DND-41 (cell line): Measurements from ENCODE around the gene TMEM219.

Source experiments
- EZH2 ChIP-seq: IDR thresholded peaks from 3 replicates; pipeline ENCODE4 v1.6.1; 2012; ENCODE audit warnings: borderline replicate concordance, low read depth, mild to moderate bottlenecking, moderate library complexity, low read length, inconsistent platforms; ENCODE audit not compliant: severe bottlenecking
- TF ChIP-seq, protein P1 (sequence below): IDR thresholded peaks from 2 replicates; pipeline ENCODE4 v1.5.1; 2012; ENCODE audit warnings: borderline replicate concordance, low read length, moderate library complexity, mild to moderate bottlenecking; ENCODE audit not compliant: poor library complexity, severe bottlenecking; ENCODE audit errors: extremely low read depth

GRCh38 chr16:29927070-29927905 is 34.6 kb upstream of the TMEM219 start:
- TF ChIP-seq, protein P1, sequence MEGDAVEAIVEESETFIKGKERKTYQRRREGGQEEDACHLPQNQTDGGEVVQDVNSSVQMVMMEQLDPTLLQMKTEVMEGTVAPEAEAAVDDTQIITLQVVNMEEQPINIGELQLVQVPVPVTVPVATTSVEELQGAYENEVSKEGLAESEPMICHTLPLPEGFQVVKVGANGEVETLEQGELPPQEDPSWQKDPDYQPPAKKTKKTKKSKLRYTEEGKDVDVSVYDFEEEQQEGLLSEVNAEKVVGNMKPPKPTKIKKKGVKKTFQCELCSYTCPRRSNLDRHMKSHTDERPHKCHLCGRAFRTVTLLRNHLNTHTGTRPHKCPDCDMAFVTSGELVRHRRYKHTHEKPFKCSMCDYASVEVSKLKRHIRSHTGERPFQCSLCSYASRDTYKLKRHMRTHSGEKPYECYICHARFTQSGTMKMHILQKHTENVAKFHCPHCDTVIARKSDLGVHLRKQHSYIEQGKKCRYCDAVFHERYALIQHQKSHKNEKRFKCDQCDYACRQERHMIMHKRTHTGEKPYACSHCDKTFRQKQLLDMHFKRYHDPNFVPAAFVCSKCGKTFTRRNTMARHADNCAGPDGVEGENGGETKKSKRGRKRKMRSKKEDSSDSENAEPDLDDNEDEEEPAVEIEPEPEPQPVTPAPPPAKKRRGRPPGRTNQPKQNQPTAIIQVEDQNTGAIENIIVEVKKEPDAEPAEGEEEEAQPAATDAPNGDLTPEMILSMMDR, result no peak
- TF ChIP-seq EZH2, result no peak
